T-helper 2 cell treated with Interferon-gamma antibody and Interleukin-4, amounts not matched to agents 100 ng/mL and 5 ng/mL, for 36 hours (primary cell): ENCODE data around the gene MAVS. TPM values are rescaled to one million over a fixed set of nuclear protein-coding genes. Genes with fewer than 3 reads are reported as not detected.
"Not testable (repeated sequence)": the region's sequence is repeated elsewhere in the genome, so short reads cannot be mapped to it uniquely, and the experiment has no call there.

ENCODE experiments used
- intact Hi-C: fragments of 100-400 bp; cut with micrococcal nuclease; formaldehyde crosslinking; loops from one replicate; pipeline ENCODE4 v1.15.1; 2023
- total RNA-seq: library from RNA; stranded (reverse); gene quantifications from 2 replicates; pipeline ENCODE4 v1.2.3, GENCODE V29; 2022

The MAVS gene
- total RNA-seq, 1 donor from 2014 or later, result 40.1 TPM

DNA sequence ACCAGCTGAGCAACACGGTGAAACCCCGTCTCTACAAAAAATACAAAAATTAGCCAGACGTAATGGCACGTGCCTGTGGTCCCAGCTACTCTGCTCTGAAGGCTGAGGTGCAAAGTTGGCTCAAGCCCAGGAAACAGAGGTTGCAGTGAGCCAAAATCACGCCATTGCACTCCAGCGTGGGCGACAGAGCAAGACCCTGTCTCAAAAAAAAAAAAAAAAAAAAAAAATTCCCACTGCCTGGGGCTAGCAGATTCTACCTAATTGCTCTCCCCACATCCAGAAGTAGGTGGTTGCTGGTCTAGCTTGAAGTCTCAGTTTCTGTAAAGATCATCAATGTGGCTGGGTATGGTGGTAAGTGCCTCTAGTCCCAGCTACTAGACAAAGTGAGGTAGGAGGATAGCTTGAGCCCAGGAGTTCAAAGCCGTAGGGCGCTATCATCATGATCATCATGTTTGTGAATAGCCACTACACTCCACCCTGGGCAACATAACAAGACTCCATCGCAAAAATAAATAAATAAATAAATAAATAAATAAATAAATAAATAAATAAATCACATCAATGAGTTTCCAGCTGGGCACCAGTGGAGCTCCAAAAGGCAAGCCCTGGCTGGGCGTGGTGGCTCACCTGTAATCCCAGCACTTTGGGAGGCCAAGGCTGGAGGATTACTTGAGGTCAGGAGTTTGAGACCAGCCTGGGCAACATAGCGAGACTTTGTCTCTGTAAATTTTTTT is 32.6 kb upstream of the MAVS start:
- intact Hi-C loops, result loop anchor here (10.0 kb wide), 1 partner anchor 409 kb away; the partner anchor contains the start of gene DNAAF9

DNA sequence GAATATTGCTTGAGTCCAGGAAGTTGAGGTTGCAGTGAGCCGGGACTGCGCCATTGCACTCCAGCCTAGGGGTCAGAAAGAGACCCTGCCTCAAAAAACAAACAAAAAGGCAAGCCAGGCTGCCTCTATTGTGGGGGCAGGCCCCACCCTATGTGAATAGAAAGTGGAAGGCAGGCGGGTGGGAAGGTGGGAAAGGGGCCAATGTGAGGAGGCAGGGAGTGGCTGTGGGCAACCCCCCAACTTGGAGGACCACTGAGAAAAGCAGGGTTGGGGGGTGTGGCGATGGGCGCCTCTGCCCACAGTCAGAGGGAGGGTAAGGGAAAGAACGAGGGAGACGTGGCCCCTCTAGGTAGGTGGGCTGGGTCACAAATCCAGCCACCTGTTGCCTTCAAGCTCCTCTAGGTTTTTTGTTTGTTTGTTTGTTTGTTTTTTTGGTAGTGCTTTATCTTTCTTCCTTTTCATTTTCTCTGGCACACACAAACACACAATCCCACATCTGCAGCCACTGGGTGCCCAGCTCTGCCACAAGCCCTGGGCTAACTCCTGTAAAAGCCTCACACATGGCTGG is 31.6 kb upstream of the MAVS start:
- intact Hi-C loops, result loop anchor here (10.0 kb wide), 1 partner anchor 410 kb away; the partner anchor contains the start of gene DNAAF9

DNA sequence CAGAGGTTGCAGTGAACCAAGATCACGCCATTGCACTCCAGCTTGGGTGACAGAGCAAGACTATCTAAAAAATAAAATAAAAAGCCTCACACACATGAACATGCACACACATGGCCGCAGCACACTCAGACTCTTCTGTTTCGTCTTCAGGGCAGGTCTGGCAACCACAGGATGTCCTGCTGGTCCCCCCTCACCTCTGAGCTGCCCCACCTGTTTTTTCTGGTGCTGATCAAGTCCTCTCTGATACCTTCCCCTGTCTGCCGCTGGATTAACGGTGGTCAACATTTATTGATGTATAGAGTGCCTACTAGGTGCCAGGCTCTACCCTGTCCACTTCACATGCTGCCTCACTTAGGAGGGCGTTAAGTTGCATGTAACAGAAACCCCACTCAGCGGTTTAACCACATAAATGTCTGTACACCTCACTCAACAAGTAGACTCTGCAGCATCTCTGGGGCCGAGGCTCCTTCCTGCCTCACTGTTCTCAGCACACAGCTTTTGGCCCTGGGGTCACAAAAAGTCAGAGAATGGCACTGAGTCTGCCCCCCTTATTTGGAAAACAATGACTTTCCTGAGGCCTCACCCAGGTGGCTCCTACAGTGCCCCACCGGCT is 30.8 kb upstream of the MAVS start:
- intact Hi-C loops, result loop anchor here (10.0 kb wide), 1 partner anchor 411 kb away; the partner anchor contains the start of gene DNAAF9

DNA sequence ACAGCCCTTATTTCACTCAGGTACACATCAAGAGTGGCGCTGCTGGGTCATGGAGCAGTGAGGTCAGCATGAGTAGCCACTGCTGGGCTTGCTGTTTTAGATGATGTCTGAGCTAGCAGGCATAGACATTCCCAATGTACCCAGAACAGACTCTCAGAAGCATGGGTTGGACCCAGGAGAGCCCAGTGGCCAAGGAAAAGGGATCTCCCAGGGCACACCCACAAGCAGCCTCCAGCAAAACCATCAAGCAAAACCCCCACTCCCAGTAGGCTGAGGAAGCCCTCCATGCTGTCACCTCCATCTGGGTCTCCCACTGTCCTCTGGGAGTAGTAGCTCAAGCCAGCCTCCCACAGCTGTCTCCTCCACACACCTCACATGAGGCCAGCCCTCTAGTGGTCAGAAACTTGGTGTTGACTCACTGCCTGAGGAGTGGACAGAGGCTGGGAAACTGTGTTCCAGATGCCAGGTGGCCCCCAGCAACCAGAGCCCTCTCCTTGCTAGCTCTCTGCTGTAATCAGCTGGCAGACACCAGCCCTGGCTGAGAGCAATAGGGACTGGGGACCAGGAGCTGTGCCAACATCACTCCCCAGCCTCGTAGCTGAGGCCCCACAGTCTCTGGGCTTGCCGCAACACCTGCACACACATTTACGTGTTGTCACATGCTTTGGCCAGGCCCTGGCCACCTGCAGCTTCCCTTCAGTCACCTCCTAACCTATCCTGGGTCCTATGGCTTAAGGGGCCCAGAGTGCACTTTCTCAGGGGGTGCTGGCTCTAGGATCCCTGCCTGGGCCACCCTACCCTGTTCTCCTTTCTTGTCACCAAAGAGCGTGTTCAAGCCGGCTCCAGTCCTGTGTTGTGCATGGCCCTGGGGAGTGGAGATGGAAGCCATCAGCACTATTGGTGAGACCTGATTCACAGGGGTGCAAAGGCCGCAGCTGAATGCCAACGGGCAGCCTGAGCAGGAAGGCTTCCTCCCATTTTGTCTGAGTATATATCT is 28.2 kb upstream of the MAVS start:
- intact Hi-C loops, result loop anchor here (10.0 kb wide), 1 partner anchor 414 kb away; the partner anchor contains the start of gene DNAAF9

DNA sequence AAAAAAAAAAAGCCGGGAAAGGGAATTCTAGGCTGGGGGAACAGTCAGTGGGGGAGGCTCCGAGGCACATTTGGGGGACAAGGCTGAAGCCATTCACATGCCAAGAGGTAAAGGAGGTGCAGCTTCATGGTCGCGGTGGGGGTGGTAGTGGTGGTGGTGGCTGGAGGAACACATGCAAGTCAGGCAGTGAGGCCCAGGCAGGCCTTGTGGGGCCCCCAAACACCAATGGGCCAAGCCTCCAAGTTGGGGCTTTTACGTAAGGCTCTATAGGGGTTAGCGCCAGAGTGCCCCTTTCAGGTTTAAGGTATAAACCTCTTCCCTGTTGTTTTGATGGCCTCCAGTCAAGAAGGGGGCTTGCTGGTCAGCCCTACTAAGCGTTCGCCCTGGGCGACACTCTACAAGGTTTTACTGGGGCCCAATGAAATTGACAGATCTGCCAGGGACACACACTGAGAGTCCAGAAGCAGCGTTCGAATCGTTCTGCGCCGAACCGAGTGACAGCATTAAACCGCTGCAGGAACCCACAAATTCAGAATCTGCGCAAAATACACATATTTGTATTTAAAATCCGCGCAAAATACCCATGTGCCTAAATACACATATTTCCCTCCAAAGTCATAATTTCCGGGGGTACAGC is 27.1 kb upstream of the MAVS start:
- intact Hi-C loops, result loop anchor here (1.0 to 10.0 kb wide), 10 partner anchors 8 to 415 kb away; partner anchors contain the start of genes ADISSP, CDC25B, CENPB and DNAAF9

DNA sequence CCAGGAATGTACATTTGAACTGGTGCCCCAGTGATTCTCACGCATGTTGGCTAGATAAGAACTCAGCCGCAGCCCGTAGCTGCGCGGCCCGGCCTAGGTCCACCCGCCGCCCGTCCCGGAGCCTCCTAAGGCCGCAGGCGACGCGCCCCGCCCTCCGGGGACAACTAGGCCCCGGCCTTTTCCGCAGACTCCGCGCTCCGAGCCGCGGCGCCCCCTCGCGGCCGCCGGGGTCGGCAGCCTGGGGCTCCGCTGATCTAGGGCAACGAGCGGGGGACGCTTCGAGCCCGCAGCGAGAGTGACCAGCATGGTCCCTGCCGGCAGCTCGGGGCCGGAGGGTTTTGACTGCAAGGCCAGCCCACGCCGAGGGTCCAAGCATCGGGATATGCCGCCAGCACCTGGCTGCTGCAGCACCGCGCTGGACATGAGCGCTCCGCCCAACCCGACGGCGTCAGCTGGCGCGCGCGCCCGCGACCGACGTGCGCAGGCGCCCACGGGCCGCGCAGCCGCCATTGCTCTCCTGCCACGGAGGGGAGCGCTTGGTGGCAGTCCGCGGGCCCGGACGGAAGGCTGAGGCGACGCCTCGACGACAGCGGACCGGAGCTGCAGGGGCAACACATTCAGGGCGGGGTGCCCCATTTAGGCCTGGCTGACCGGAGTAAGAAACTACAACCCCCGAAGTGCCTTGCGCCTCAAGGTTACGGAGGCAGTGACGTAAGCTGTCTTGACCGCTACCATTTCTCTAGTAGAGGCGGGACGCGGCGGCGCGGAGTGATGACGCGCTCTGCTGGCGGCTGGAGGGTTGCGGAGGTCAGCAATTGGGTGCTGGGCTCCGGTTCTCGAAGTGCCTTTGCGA is 26.4 kb upstream of the MAVS start, which contains the start of gene AP5S1:
AP5S1 (plus strand) TSS at position 500 of the 853 bp plus-strand sequence. CDS start 1,571 bp downstream, outside the sequence.
- intact Hi-C loops, result loop anchor here (1.0 to 2.0 kb wide), 9 partner anchors 9 to 195 kb away; partner anchors contain the start of genes ADISSP, CDC25B, CENPB and MAVS

DNA sequence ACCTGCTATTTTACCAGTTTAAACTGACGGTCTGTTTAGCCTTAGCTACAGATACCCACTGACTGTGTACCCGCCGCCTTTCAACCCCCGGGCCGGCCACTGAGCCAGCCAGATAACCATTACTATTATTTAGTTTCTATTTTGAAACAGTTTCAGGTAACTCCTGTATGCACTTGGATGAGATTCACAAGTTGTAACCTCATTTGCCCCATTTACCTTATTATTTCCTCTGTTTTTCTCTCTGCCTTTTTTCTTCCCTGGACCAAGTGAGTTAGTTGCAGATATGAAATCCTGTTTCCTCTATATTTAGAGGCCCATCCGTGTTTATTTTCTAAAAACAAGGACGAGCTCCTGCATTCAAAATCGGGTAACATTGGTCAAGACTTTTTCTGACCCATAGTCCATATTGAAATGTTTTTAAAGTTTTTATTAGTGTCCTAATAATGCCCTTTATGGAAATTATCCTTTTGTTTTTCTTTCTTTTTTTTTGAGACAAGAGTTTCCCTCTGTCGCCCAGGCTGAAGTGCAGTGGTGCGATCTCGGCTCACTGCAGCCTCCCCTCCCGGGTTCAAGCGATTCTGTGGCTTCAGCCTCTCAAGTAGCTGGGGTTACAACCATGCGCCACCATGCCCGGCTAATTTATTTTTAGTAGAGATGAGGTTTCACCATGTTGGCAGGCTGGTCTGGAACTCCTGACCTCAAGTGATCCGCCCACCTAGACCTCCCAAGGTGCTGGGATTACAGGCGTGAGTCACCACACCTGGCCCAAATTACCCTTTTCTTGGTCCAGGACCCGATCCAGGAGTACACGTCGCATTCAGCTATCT is 25.5 kb upstream of the MAVS start:
- intact Hi-C loops, result loop anchor here (1.0 to 2.0 kb wide), 9 partner anchors 10 to 194 kb away; partner anchors contain the start of genes ADISSP, CDC25B, CENPB and MAVS

DNA sequence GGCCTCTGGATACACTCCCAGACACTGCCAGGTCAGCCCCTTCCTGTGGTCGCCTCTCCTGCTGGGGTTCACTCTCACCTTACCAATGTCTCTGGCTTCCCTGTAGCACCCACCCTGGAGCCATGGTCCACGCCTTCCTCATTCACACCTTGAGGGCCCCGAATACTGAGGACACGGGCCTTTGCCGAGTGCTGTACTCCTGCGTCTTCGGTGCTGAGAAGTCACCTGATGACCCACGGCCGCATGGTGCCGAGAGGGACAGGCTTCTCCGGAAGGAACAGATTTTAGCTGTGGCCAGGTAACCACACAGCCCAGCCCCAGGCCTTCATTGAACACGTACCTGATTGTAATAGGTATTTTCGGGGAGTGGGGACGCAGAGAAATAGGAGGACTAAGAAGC is 24.6 kb upstream of the MAVS start:
- intact Hi-C loops, result loop anchor here (2.0 kb wide), 1 partner anchor 33 kb away; no protein-coding TSS in a partner anchor

DNA sequence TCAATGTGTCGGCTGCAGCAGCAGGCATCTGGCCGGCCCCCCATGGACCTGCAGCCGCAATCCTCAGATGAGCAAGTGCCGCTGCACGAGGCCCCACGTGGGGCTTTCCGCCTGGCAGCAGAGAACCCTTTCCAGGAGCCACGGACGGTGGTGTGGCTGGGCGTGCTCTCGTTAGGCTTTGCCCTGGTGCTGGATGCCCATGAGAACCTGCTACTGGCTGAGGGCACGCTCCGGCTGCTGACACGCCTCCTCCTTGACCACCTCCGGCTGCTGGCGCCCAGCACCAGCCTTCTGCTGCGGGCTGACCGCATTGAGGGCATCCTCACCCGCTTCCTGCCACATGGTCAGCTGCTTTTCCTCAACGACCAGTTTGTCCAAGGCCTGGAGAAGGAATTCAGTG is 22.8 kb upstream of the MAVS start:
- intact Hi-C loops, result no loop called here

DNA sequence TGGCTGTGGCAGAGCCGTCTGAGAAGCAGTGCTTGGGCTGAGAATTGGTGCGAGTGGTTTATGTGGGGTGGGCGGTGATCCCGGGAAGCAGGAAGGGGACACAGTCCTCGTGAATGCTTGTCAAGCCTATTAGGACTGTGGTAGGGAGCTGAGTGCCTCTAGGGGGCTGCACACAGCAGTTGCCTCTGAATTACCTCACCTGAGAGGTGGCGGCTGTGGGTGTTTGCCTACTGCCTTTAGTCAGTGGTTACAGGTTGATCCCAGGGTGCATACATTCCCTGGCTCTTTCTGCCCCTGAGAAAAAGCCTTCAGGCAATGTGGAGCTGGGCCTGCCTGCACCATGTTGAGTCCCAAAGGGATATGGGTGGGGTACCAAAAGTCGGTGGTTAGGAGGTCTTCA is 21.1 kb upstream of the MAVS start:
- intact Hi-C loops, result no loop called here

DNA sequence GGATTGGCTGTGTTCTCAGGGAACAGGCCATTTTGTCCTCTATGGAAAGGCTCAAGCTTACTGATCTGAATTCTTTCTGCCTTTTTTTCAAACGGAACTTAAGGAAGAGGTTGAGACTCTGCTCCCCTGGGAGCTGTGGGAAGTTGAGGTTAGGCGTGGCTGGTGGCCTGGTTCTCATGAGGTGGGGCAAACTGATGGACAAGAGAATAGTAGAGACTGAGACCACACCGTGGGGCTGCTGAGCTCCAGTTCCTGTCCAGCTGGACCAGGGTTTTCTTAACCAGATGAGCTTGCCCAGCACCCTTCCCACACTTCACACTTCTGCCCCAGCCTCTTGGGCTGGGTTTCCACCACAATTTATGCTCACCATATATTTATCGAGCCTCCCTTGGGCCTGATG is 20.2 kb upstream of the MAVS start:
- intact Hi-C loops, result no loop called here

DNA sequence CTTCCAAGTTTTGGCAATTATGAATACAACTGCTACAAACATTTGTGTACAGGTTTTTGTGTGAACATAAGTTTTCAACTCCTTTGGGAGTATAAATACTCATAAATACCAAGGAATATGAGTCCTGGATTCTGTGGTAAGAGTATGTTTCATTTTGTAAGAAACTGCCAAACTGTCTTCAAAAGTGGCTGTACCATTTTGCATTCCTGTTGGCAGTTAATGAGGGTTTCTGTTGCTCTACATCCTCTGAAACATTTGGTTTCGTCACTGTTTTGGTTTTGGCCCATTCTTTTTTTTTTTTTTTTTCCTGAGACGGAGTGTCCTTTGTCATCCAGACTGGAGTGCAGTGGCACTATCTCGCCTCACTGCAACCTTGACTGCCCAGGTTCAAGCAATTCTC is 17.8 kb upstream of the MAVS start:
- intact Hi-C loops, result no loop called here

DNA sequence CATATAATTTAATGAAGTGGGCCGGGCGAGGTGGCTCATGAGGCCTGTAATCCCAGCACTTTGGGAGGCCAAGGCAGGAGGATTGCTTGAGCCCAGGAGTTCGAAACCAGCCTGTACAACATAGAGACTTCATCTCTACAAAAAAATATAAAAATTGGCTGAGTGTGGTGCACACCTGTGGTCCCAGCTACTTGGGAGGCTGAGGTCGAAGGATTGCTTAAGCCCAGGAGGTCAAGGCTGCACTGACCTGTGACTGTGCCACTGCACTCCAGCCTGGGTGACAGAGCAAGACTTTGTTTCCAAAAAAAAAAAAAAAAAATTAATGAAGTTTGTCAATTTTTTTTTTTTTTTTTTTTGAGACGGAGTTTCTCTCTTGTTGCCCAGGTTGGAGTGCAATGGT is 16.7 kb upstream of the MAVS start:
- intact Hi-C loops, result not testable (repeated sequence)

DNA sequence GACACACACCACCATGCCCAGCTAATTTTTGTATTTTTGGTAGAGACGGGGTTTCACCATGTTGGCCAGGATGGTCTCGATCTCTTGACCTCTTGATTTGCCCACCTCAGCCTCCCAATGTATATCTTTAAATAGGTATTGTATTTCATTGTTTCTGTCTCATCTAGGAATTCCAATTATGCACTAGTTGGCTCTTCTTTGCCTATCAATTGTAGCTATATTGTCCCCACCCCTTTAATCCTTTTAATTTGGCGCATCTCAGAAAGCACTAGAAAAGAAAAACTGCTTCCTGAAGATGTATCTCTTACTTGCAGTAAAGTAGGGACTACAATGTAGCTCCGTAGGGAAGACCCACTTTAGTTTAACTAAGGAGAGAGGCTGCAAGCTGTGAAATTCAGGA is 10.5 kb upstream of the MAVS start:
- intact Hi-C loops, result no loop called here

DNA sequence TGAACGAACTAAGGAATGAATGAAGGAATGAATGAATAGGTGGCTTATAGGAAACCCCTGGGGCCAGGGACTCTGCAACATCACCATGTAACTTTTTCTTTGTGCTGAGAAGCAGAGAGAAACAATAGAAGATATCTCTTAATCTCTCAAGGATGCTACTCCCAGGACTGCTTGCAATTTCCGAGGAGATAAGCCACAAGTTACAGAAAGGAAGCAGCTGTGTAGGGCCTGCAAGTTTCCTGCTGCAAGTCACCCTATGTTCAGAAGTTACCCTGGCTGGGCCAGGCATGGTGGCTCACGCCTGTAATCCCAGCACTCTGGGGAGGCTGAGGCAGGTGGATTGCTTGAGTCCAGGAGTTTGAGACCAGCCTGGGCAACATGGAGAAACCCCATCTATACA is 7.3 kb upstream of the MAVS start:
- intact Hi-C loops, result no loop called here

DNA sequence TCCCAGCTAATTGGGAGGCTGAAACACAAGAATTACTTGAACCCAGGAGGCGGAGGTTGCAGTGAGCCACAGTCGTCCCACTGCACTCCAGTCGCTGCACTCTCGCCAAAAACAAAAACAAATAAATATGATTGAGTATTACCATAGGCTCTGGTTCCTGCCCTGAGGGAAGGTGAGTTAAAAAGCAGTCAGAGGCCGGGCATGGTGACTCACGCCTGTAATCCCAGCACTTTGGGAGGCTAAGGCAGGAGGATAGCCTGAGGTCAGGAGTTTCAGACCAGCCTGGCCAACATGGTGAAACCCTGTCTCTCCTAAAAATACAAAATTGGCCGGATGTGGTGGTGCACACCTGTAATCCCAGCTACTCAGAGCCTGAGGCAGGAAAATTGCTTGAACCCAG is 6.4 kb upstream of the MAVS start:
- intact Hi-C loops, result not testable (repeated sequence)

DNA sequence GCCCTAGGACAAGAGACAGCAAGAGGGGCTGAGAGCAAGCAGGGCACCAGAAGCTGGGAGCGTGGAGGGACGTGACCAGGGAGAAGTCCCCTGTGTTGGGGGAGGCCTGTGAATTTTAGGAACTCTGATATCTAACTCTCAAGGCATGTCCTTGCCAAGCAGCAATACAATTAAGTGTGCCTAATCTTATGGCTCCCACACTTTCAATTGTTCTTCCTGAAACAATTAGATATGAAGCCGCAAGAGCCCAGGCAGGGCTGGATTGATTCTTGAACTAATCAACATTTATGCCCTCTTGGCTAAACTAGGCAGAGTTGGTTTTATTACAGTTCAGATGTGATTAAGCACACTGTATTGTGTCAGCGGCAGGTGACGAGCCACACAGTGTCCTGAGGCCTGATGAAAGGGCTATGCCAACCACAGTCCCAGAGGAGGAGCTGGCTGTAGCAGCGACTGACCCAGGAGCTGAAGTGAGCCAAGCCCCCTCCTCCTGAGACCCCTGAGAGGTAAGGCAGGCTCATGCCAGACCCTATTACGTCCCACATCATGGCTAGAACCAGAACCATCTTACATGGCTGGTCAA is 4.2 kb upstream of the MAVS start:
- intact Hi-C loops, result no loop called here

DNA sequence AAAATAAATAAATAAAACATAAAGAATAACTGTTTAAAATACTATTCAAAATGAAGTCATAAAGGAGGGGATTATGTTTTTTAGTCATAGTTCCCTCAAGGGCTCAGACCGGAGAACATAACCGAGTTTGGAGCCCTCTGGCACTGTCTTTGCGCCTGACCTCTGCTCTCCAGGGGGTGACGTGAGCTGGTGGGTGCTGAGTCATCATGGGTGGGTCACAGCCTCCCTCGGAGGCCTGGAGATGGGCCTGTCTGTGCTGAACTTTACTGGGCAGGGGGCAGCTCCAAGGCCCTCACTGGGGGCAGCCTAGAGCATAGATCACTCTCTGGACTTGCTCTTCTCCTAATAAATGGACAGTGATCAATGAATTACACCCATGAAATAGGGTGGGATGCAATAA is 3.1 kb upstream of the MAVS start:
- intact Hi-C loops, result no loop called here
